ENCODE measurements around the gene RGMB.

- TF ChIP-seq CTCF (conservative IDR thresholded peaks at IDR 0.05 in 1 of 2, IDR thresholded peaks at IDR 0.05 in 1 of 2; ENCODE audit: low read depth in 1 of 2, low read length in 2 of 2) = no peak
- TF ChIP-seq EZH2 (IDR thresholded peaks at IDR 0.05; ENCODE audit: low read length, missing control alignments) = no peak
Measured at GRCh38 chr5:98774192-98775033, 950 bp downstream of the RGMB start.

All from fibroblast of lung (primary cell).